Body of pancreas (tissue), 4 donors: Measurements from ENCODE around the gene PDZD2. TPM values are rescaled to one million over a fixed set of nuclear protein-coding genes. Genes with fewer than 3 reads are reported as not detected.
A peak's percentile ranks its signal among the peaks of the same experiment; 100 is the strongest.

Experiments used
- ATAC-seq: fragments of 150-250 bp; one replicate; pipeline ENCODE4 v1.9.1; 2016
- DNase-seq, 4 donors: peaks; one replicate each; pipeline ENCODE4 v3.0.0-alpha.2; 2019
- H3K27ac ChIP-seq, 4 donors: fragments of 200-600 bp; sonication (generic); 1 replicate in 3 of 4; 2 replicates in 1 of 4; pipeline versions ENCODE4 v1.5.1 to v1.6.1; 2016 to 2019; ENCODE audit warnings: mild to moderate bottlenecking in 1 of 4, mixed read lengths in 1 of 4, moderate library complexity in 1 of 4
- H3K27me3 ChIP-seq, 2 donors: fragments of 200-600 bp; sonication (generic); one replicate each; pipeline ENCODE4 v1.6.0; 2016; ENCODE audit warnings: mild to moderate bottlenecking in 1 of 2
- H3K36me3 ChIP-seq, 2 donors: fragments of 200-600 bp; sonication (generic); replicated peaks in 1 of 2; 2 replicates each; pipeline ENCODE4 v1.5.1; 2016; ENCODE audit warnings: low read depth in 2 of 2; ENCODE audit not compliant: insufficient read depth in 1 of 2
- H3K4me1 ChIP-seq: fragments of 200-600 bp; sonication (generic); one replicate; pipeline ENCODE4 v1.6.0; 2016
- H3K4me3 ChIP-seq, 2 donors: fragments of 200-600 bp; sonication (generic); 1 replicate in 1 of 2; 2 replicates in 1 of 2; pipeline ENCODE4 v1.5.1; 2016 to 2019
- H3K9me3 ChIP-seq, 3 donors: fragments of 200-600 bp; sonication (generic); 1 replicate in 2 of 3; 2 replicates in 1 of 3; pipeline ENCODE4 v1.5.1; 2016
- CTCF ChIP-seq, 7 experiments: fragments of 450-650 bp in 4 of 7; fragments of 200-600 bp in 3 of 7; sonication (generic) in 3 of 7; IDR thresholded peaks; one replicate each; pipeline ENCODE4 v1.5.1; 2016 to 2019; ENCODE audit warnings: antibody characterized with exemption in 7 of 7
- POLR2A ChIP-seq, 3 donors: fragments of 450-650 bp; IDR thresholded peaks; one replicate each; pipeline ENCODE4 v1.6.1; 2016; ENCODE audit warnings: antibody characterized with exemption in 3 of 3, mild to moderate bottlenecking in 2 of 3
- WGBS, 2 donors: methylation state at CpG; one replicate each; pipeline ENCODE4 v1.1.5; 2017; 5-methylcytosine and 5-hydroxymethylcytosine counted together
- intact Hi-C: fragments of 100-400 bp; cut with DNase I; formaldehyde crosslinking; loops from one replicate; pipeline ENCODE4 v1.15.1; 2023
- total RNA-seq, 2 donors: library from RNA; depleted of rRNA; stranded (reverse); fragments of >200 nt; gene quantifications; one replicate each; pipeline ENCODE4 v1.1.0, GENCODE V29; 2016

Gene PDZD2
- total RNA-seq, 2 donors from 2014 or later, result 3.9 to 12.9 TPM

GRCh38 chr5:32151198-32151597 lies 512.3 kb downstream of the PDZD2 start:
- intact Hi-C loops, result no loop called here
- Histone ChIP-seq H3K4me3 (no peak overlapping the region), H3K4me1 (peaks cover 81% of the 10 kb centered on the region), H3K9me3 (no peaks in the 10 kb centered on the region), H3K27ac (no peak overlapping the region), H3K36me3 (no peaks in the 10 kb centered on the region), H3K27me3 (no peaks in the 10 kb centered on the region)
- DNase-seq (no peak), ATAC-seq (no peak)
- TF ChIP-seq CTCF (IDR thresholded peaks at IDR 0.05) (no peak), POLR2A (IDR thresholded peaks at IDR 0.05) (no peak)
- 94 to 95% methylated on average over 6 of the region's 6 CpGs for WGBS, 2 donors

DNA sequence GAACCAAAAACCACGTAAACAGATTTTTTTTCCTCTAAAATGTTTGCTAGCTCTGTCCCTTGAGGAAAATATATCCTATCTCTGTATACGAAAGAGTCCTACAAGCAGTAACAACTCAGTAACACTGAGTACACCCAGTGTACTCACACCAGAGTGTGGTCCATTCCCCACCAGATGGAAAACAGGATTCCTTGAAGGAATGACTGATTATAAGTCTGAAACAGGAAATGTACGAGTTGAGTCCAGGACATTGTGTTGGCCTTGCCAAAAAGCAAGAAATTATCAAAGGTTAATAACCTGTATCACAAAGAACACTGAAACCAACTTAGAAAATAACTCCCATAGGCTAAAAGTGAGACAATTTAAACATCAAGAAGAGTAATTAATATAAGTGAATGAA lies 514.8 kb downstream of the PDZD2 start:
- WGBS, 2 donors, result 16 to 17% methylated on average over 3 of the region's 3 CpGs
- Histone ChIP-seq H3K9me3 (no peaks in the 10 kb centered on the region), H3K27ac (peak overlapping the region in 2 of 4 donors; percentile 7 to 52), H3K4me1 (peaks cover 78% of the 10 kb centered on the region), H3K36me3 (no peaks in the 10 kb centered on the region), H3K27me3 (no peaks in the 10 kb centered on the region), H3K4me3 (no peak overlapping the region)
- peak in 1 of 4 donors; percentile 18 for DNase-seq
- TF ChIP-seq POLR2A (IDR thresholded peaks at IDR 0.05), result no peak
- TF ChIP-seq CTCF (IDR thresholded peaks at IDR 0.05), result no peak
- intact Hi-C loops, result no loop called here
- peak; percentile 70 for ATAC-seq

GRCh38 chr5:32155211-32155610 lies 516.3 kb downstream of the PDZD2 start:
- H3K4me1 ChIP-seq, result peaks cover 80% of the 10 kb centered on the region
- H3K36me3 ChIP-seq, result no peaks in the 10 kb centered on the region
- H3K9me3 ChIP-seq, result no peaks in the 10 kb centered on the region
- H3K4me3 ChIP-seq, result no peak overlapping the region
- DNase-seq, result no peak
- TF ChIP-seq POLR2A (IDR thresholded peaks at IDR 0.05), result no peak
- no peak for TF ChIP-seq CTCF (IDR thresholded peaks at IDR 0.05)
- intact Hi-C loops, result no loop called here
- 78 to 89% methylated on average over 2 of the region's 2 CpGs for WGBS, 2 donors
- no peak overlapping the region for H3K27ac ChIP-seq
- no peaks in the 10 kb centered on the region for H3K27me3 ChIP-seq
- no peak for ATAC-seq

GRCh38 chr5:32156635-32157034 lies 517.7 kb downstream of the PDZD2 start:
- WGBS, 2 donors, result 62 to 63% methylated on average over 9 of the region's 9 CpGs
- H3K27ac ChIP-seq, result no peak overlapping the region
- no peak for DNase-seq
- peaks cover 78% of the 10 kb centered on the region for H3K4me1 ChIP-seq
- no peaks in the 10 kb centered on the region for H3K36me3 ChIP-seq
- H3K9me3 ChIP-seq, result no peaks in the 10 kb centered on the region
- ATAC-seq, result no peak
- no peak for TF ChIP-seq POLR2A (IDR thresholded peaks at IDR 0.05)
- no peak for TF ChIP-seq CTCF (IDR thresholded peaks at IDR 0.05)
- no peaks in the 10 kb centered on the region for H3K27me3 ChIP-seq
- no peak overlapping the region for H3K4me3 ChIP-seq
- intact Hi-C loops, result no loop called here

GRCh38 chr5:32157078-32157477 lies 518.1 kb downstream of the PDZD2 start:
- intact Hi-C loops, result no loop called here
- peaks cover 78% of the 10 kb centered on the region for H3K4me1 ChIP-seq
- TF ChIP-seq CTCF (IDR thresholded peaks at IDR 0.05), result no peak
- TF ChIP-seq POLR2A (IDR thresholded peaks at IDR 0.05), result no peak
- 55 to 69% methylated on average over 4 of the region's 4 CpGs for WGBS, 2 donors
- ATAC-seq (no peak), DNase-seq (no peak)
- no peaks in the 10 kb centered on the region for H3K9me3 ChIP-seq
- H3K27ac ChIP-seq, result no peak overlapping the region
- H3K36me3 ChIP-seq, result no peaks in the 10 kb centered on the region
- H3K4me3 ChIP-seq, result no peak overlapping the region
- no peaks in the 10 kb centered on the region for H3K27me3 ChIP-seq
